Calu3 (cell line): ENCODE data around the gene PRKCA. TPM values are rescaled to one million over a fixed set of nuclear protein-coding genes. Genes with fewer than 3 reads are reported as not detected.

Source experiments
- BruUV-seq: library from RNA; stranded (reverse); fragments of 400-500 nt; replicated peaks from 2 replicates; lab custom pipeline; 2021; lab: Mats Ljungman, UMichigan
- CTCF ChIA-PET: fragments of 300-600 bp; sonication (Branson Sonifier 250); formaldehyde crosslinking; loops from one replicate; lab custom pipeline; 2022; ENCODE audit warnings: antibody characterized with exemption; lab: Charles Lee
- DNase-seq: peaks from one replicate; pipeline ENCODE4 v3.0.0; 2022
- H3K27ac Mint-ChIP-seq: one replicate; pipeline ENCODE4 v1.8.0; 2022; ENCODE audit warnings: mixed read lengths; ENCODE audit not compliant: unreplicated experiment
- H3K27me3 Mint-ChIP-seq: one replicate; pipeline ENCODE4 v1.8.0; 2022; ENCODE audit warnings: mixed read lengths; ENCODE audit not compliant: unreplicated experiment
- H3K36me3 Mint-ChIP-seq: one replicate; pipeline ENCODE4 v1.8.0; 2022; ENCODE audit warnings: mild to moderate bottlenecking, moderate library complexity, mixed read lengths; ENCODE audit not compliant: insufficient read depth, unreplicated experiment
- H3K4me1 Mint-ChIP-seq: one replicate; pipeline ENCODE4 v1.8.0; 2022; ENCODE audit warnings: mild to moderate bottlenecking, low read depth, mixed read lengths; ENCODE audit not compliant: unreplicated experiment
- H3K4me3 Mint-ChIP-seq: one replicate; pipeline ENCODE4 v1.8.0; 2022; ENCODE audit warnings: mild to moderate bottlenecking, low read depth, moderate library complexity, mixed read lengths; ENCODE audit not compliant: unreplicated experiment
- H3K9me3 Mint-ChIP-seq: one replicate; pipeline ENCODE4 v1.8.0; 2022; ENCODE audit warnings: low read depth, mixed read lengths; ENCODE audit not compliant: unreplicated experiment
- CTCF ChIP-seq: fragments of 200-600 bp; IDR thresholded peaks from one replicate; pipeline ENCODE4 v1.8.0; 2022; ENCODE audit warnings: antibody characterized with exemption; ENCODE audit not compliant: unreplicated experiment
- intact Hi-C: fragments of 100-400 bp; cut with micrococcal nuclease; formaldehyde crosslinking; loops from one replicate; pipeline ENCODE4 v1.10.0; 2022; ENCODE audit not compliant: unreplicated experiment
- total RNA-seq: library from RNA; stranded (reverse); gene quantifications from 2 replicates; pipeline ENCODE4 v1.2.3, GENCODE V29; 2022

PRKCA gene
- total RNA-seq, 1 experiment from 2014 or later, result 126 TPM

GRCh38 chr17:66573078-66573477 lies 270.7 kb downstream of the PRKCA start:
- Mint-ChIP-seq H3K9me3 (no peaks in the 10 kb centered on the region), H3K36me3 (no peaks in the 10 kb centered on the region), H3K27me3 (no peaks in the 10 kb centered on the region), H3K4me3 (no peak overlapping the region), H3K27ac (no peak overlapping the region), H3K4me1 (peaks cover 6% of the 10 kb centered on the region)
- no peak for TF ChIP-seq CTCF
- no TSS peak for BruUV-seq
- intact Hi-C loops, result no loop called here
- no peak for DNase-seq
- CTCF ChIA-PET, result no interaction called here

- no peak for DNase-seq
- intact Hi-C loops, result no loop called here
- Mint-ChIP-seq H3K4me1 (peaks cover 14% of the 10 kb centered on the region), H3K9me3 (no peaks in the 10 kb centered on the region), H3K4me3 (no peak overlapping the region), H3K27ac (no peak overlapping the region), H3K27me3 (no peaks in the 10 kb centered on the region), H3K36me3 (peaks cover 2% of the 10 kb centered on the region)
- CTCF ChIA-PET, result no interaction called here
- BruUV-seq, result no TSS peak
- no peak for TF ChIP-seq CTCF
Measured at GRCh38 chr17:66574123-66574522, 271.7 kb downstream of the PRKCA start.

GRCh38 chr17:66576473-66576872 lies 274.1 kb downstream of the PRKCA start:
- Mint-ChIP-seq H3K4me3 (no peak overlapping the region), H3K36me3 (peaks cover 7% of the 10 kb centered on the region), H3K27ac (no peak overlapping the region), H3K9me3 (no peaks in the 10 kb centered on the region), H3K4me1 (peaks cover 26% of the 10 kb centered on the region), H3K27me3 (no peaks in the 10 kb centered on the region)
- intact Hi-C loops, result no loop called here
- no TSS peak for BruUV-seq
- CTCF ChIA-PET, result interaction anchor here (0.6 kb wide), 1 partner anchor 174 kb away, joined by 4 read pairs; no protein-coding TSS in a partner anchor
- DNase-seq, result no peak
- TF ChIP-seq CTCF, result no peak

DNA sequence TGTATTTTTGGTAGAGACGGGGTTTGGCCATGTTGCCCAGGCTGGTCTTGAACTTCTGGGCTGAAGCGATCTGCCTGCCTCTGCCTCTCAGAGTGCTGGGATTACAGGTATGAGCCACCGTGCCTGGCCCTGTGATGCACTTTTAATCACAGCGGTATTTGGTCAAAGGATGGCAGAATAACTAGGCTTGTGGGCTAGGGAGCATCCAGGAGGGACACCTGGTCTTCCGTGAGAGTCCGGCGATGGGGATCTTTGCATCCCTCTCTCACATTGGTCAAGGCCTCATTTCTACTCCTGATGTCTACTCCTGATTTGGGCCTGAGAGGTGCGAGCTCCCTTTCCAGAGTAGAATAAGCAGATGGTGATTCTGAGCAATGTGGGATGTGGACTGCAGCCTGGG lies 274.6 kb downstream of the PRKCA start:
- Mint-ChIP-seq H3K4me1 (peaks cover 31% of the 10 kb centered on the region), H3K4me3 (no peak overlapping the region), H3K36me3 (peaks cover 7% of the 10 kb centered on the region), H3K9me3 (peaks cover 3% of the 10 kb centered on the region), H3K27ac (no peak overlapping the region), H3K27me3 (no peaks in the 10 kb centered on the region)
- no peak for DNase-seq
- intact Hi-C loops, result no loop called here
- CTCF ChIA-PET, result interaction anchor here (0.6 kb wide), 1 partner anchor 175 kb away, joined by 4 read pairs; no protein-coding TSS in a partner anchor
- BruUV-seq, result no TSS peak
- TF ChIP-seq CTCF, result no peak
